ENCODE results near the gene DUSP2.
A peak's percentile ranks its signal among the peaks of the same experiment; 100 is the strongest.
"Not testable (repeated sequence)": the region's sequence is repeated elsewhere in the genome, so short reads cannot be mapped to it uniquely, and the experiment has no call there.

The DUSP2 gene

GRCh38 chr2:96161898-96162297, 16.7 kb upstream of the DUSP2 start:
- DNase-seq, result no peak

- DNase-seq, result not testable (repeated sequence)
Measured at GRCh38 chr2:96160366-96160765, 15.1 kb upstream of the DUSP2 start.

GRCh38 chr2:96159084-96159830, 14.0 kb upstream of the DUSP2 start:
- no peak for DNase-seq

GRCh38 chr2:96158554-96158940, 13.3 kb upstream of the DUSP2 start:
- DNase-seq, result no peak

GRCh38 chr2:96157649-96158553, 12.7 kb upstream of the DUSP2 start:
- DNase-seq, result peak; percentile 51

GRCh38 chr2:96156926-96157648, 11.8 kb upstream of the DUSP2 start:
- DNase-seq, result no peak

- no peak for DNase-seq
Measured at GRCh38 chr2:96156011-96156820, 11.0 kb upstream of the DUSP2 start.

GRCh38 chr2:96154506-96155380, 9.5 kb upstream of the DUSP2 start:
- DNase-seq, result no peak

GRCh38 chr2:96153991-96154431, 8.8 kb upstream of the DUSP2 start:
- DNase-seq, result no peak

- DNase-seq, result no peak
Measured at GRCh38 chr2:96153291-96153713, 8.1 kb upstream of the DUSP2 start.

- DNase-seq, result no peak
Measured at GRCh38 chr2:96152304-96153161, 7.3 kb upstream of the DUSP2 start.

- DNase-seq, result no peak
Measured at GRCh38 chr2:96151595-96152303, 6.5 kb upstream of the DUSP2 start.

GRCh38 chr2:96150791-96151594, 5.8 kb upstream of the DUSP2 start:
- DNase-seq, result no peak

- DNase-seq, result no peak
Measured at GRCh38 chr2:96150007-96150640, 4.9 kb upstream of the DUSP2 start.

GRCh38 chr2:96148410-96149217, 3.4 kb upstream of the DUSP2 start:
- DNase-seq, result peak; percentile 85

- DNase-seq, result no peak
Measured at GRCh38 chr2:96147593-96148201, 2.5 kb upstream of the DUSP2 start.
